Caco-2 (cell line): ENCODE results near the gene CATSPERZ. TPM values are rescaled to one million over a fixed set of nuclear protein-coding genes. Genes with fewer than 3 reads are reported as not detected.
A peak's percentile ranks its signal among the peaks of the same experiment; 100 is the strongest.

Experiments used
- BruUV-seq: library from RNA; stranded (reverse); fragments of 400-500 nt; replicated peaks from 2 replicates; lab custom pipeline; 2021; lab: Mats Ljungman, UMichigan
- CTCF ChIA-PET: fragments of 300-600 bp; sonication (Branson Sonifier 250); formaldehyde crosslinking; loops from one replicate; lab custom pipeline; 2022; ENCODE audit warnings: antibody characterized with exemption; lab: Charles Lee
- POLR2A ChIA-PET: fragments of 300-600 bp; sonication (Branson Sonifier 250); formaldehyde crosslinking; loops from one replicate; lab custom pipeline; 2022; ENCODE audit warnings: antibody characterized with exemption; lab: Charles Lee
- DNase-seq, 2 experiments: peaks; one replicate each; pipeline versions ENCODE4 v3.0.0 to v3.0.0-alpha.2; 2020 to 2022
- H3K27me3 ChIP-seq: replicated peaks from 2 replicates; pipeline ENCODE4 v1.6.0; 2011; ENCODE audit warnings: low read length; ENCODE audit not compliant: control insufficient read depth, insufficient read depth
- H3K36me3 ChIP-seq: 2 replicates; pipeline ENCODE4 v1.5.1; 2011; ENCODE audit warnings: low read length; ENCODE audit not compliant: control insufficient read depth, insufficient read depth
- H3K4me1 ChIP-seq: fragments of 250-450 bp; sonication (Bioruptor Pico); 2 replicates; pipeline ENCODE4 v1.5.1; 2020; ENCODE audit warnings: mild to moderate bottlenecking
- H3K4me3 ChIP-seq: 2 replicates; pipeline ENCODE4 v1.5.1; 2011; ENCODE audit warnings: low read depth, mild to moderate bottlenecking, control low read depth, low read length
- H3K9me3 ChIP-seq: fragments of 250-450 bp; sonication (Bioruptor Pico); 2 replicates; pipeline ENCODE4 v1.5.1; 2020; ENCODE audit warnings: mild to moderate bottlenecking, moderate library complexity
- H3K27ac Mint-ChIP-seq: one replicate; pipeline ENCODE4 v1.8.0; 2022; ENCODE audit warnings: mixed read lengths; ENCODE audit not compliant: unreplicated experiment
- H3K27me3 Mint-ChIP-seq: one replicate; pipeline ENCODE4 v1.8.0; 2022; ENCODE audit warnings: mixed read lengths; ENCODE audit not compliant: insufficient read depth, unreplicated experiment
- H3K36me3 Mint-ChIP-seq: one replicate; pipeline ENCODE4 v1.8.0; 2022; ENCODE audit warnings: mild to moderate bottlenecking, mixed read lengths; ENCODE audit not compliant: insufficient read depth, unreplicated experiment
- H3K4me1 Mint-ChIP-seq: one replicate; pipeline ENCODE4 v1.8.0; 2022; ENCODE audit warnings: low read depth, mixed read lengths; ENCODE audit not compliant: unreplicated experiment
- H3K4me3 Mint-ChIP-seq: one replicate; pipeline ENCODE4 v1.8.0; 2022; ENCODE audit warnings: mild to moderate bottlenecking, moderate library complexity, mixed read lengths; ENCODE audit not compliant: unreplicated experiment
- H3K9me3 Mint-ChIP-seq: one replicate; pipeline ENCODE4 v1.8.0; 2022; ENCODE audit warnings: mixed read lengths; ENCODE audit not compliant: unreplicated experiment
- intact Hi-C: fragments of 100-400 bp; cut with micrococcal nuclease; formaldehyde crosslinking; loops from one replicate; pipeline ENCODE4 v1.10.0; 2022; ENCODE audit not compliant: unreplicated experiment
- total RNA-seq: library from RNA; stranded (reverse); gene quantifications from 2 replicates; pipeline ENCODE4 v1.2.3, GENCODE V29; 2022
- TF ChIP-seq, protein P1 (sequence below), 2 experiments: fragments of 200-600 bp in 1 of 2; IDR thresholded peaks; 1 replicate in 1 of 2; 2 replicates in 1 of 2; pipeline versions ENCODE4 v1.5.1 to v1.8.0; 2011 to 2022; ENCODE audit warnings: antibody characterized with exemption in 1 of 2, control low read depth in 1 of 2, inconsistent platforms in 1 of 2, low read depth in 1 of 2, low read length in 1 of 2, mild to moderate bottlenecking in 1 of 2, moderate library complexity in 1 of 2; ENCODE audit not compliant: insufficient read depth in 1 of 2, severe bottlenecking in 1 of 2, unreplicated experiment in 1 of 2

The CATSPERZ gene
- total RNA-seq, 1 experiment from 2014 or later: 12.8 TPM

DNA sequence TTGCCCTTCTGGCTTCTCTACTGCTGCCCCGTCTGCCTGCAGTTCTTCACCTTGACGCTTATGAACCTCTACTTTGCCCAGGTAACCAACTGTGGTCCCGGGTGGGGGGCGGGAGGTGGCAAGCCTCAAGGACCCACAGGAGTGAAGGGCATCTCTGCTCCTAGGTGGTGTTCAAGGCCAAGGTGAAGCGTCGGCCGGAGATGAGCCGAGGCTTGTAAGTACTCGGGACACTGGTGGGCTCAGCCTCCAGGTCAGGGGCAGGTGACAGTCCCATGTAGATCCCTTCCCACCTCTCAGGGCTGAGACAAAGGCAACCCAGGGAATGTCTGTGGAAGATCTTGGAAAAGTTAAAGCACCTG is 13.4 kb upstream of the CATSPERZ start:
- intact Hi-C loops: no loop called here
- Mint-ChIP-seq H3K27ac (peak overlapping the region; percentile 54), H3K27me3 (peaks cover 5% of the 10 kb centered on the region), H3K4me1 (peaks cover 9% of the 10 kb centered on the region), H3K4me3 (peak overlapping the region; percentile 82), H3K9me3 (no peaks in the 10 kb centered on the region), H3K36me3 (peaks cover 17% of the 10 kb centered on the region)
- Histone ChIP-seq H3K9me3 (no peaks in the 10 kb centered on the region), H3K36me3 (no peaks in the 10 kb centered on the region; the same call in 1 of the 2 replicates), H3K27me3 (no peaks in the 10 kb centered on the region), H3K4me1 (peaks cover 11% of the 10 kb centered on the region), H3K4me3 (no peak overlapping the region)
- CTCF ChIA-PET: no interaction called here
- TF ChIP-seq, protein P1, sequence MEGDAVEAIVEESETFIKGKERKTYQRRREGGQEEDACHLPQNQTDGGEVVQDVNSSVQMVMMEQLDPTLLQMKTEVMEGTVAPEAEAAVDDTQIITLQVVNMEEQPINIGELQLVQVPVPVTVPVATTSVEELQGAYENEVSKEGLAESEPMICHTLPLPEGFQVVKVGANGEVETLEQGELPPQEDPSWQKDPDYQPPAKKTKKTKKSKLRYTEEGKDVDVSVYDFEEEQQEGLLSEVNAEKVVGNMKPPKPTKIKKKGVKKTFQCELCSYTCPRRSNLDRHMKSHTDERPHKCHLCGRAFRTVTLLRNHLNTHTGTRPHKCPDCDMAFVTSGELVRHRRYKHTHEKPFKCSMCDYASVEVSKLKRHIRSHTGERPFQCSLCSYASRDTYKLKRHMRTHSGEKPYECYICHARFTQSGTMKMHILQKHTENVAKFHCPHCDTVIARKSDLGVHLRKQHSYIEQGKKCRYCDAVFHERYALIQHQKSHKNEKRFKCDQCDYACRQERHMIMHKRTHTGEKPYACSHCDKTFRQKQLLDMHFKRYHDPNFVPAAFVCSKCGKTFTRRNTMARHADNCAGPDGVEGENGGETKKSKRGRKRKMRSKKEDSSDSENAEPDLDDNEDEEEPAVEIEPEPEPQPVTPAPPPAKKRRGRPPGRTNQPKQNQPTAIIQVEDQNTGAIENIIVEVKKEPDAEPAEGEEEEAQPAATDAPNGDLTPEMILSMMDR (IDR thresholded peaks at IDR 0.05; ENCODE audit: insufficient read depth in 1 of 2, low read depth in 1 of 2, low read length in 1 of 2, severe bottlenecking in 1 of 2, unreplicated experiment in 1 of 2): no peak
- no TSS peak for BruUV-seq
- POLR2A ChIA-PET: no interaction called here
- DNase-seq: peak in 1 of 2 experiments; percentile 26

DNA sequence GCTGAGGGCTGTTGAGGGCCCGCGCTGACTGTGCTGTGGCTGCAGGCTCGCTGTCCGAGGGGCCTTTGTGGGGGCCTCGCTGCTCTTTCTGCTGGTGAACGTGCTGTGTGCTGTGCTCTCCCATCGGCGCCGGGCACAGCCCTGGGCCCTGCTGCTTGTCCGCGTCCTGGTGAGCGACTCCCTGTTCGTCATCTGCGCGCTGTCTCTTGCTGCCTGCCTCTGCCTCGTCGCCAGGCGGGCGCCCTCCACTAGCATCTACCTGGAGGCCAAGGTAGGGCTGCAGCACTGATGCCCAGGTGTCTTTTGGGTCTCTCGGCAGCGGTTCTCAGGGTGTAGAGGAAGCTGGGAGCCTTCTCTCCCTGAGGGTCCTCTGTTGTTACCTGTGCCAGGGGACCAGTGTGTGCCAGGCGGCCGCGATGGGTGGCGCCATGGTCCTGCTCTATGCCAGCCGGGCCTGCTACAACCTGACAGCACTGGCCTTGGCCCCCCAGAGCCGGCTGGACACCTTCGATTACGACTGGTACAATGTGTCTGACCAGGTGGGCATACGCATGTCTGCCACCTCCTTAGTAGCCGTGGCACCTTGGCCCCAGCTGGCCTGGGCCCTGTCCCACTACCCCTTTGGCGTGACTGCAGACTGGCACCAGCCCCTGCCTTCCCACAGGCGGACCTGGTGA is 12.3 kb upstream of the CATSPERZ start:
- Mint-ChIP-seq H3K27me3 (peaks cover 9% of the 10 kb centered on the region), H3K27ac (no peak overlapping the region), H3K4me1 (peaks cover 9% of the 10 kb centered on the region), H3K4me3 (no peak overlapping the region), H3K9me3 (no peaks in the 10 kb centered on the region), H3K36me3 (peaks cover 17% of the 10 kb centered on the region)
- no TSS peak for BruUV-seq
- DNase-seq: no peak
- TF ChIP-seq, protein P1 (IDR thresholded peaks at IDR 0.05; ENCODE audit: insufficient read depth in 1 of 2, low read depth in 1 of 2, low read length in 1 of 2, severe bottlenecking in 1 of 2, unreplicated experiment in 1 of 2): no peak
- Histone ChIP-seq H3K4me1 (peaks cover 12% of the 10 kb centered on the region), H3K27me3 (no peaks in the 10 kb centered on the region; the same call in 1 of the 2 replicates), H3K9me3 (no peaks in the 10 kb centered on the region), H3K36me3 (no peaks in the 10 kb centered on the region), H3K4me3 (no peak overlapping the region)
- CTCF ChIA-PET: no interaction called here
- intact Hi-C loops: no loop called here
- POLR2A ChIA-PET: no interaction called here

DNA sequence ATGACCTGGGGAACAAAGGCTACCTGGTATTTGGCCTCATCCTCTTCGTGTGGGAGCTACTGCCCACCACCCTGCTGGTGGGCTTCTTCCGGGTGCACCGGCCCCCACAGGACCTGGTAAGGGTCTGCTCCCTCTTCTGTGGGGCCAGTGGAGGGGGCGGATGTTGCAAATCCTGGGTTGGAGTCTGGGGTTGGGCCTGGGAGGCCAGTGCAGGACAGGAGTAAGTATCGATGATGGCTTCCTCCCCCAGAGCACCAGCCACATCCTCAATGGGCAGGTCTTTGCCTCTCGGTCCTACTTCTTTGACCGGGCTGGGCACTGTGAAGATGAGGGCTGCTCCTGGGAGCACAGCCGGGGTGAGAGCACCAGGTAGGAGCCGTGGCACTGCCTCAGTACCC is 11.8 kb upstream of the CATSPERZ start:
- no peak for DNase-seq
- H3K27ac Mint-ChIP-seq: no peak overlapping the region
- BruUV-seq: no TSS peak

More for the DNA sequence above, 11.8 kb upstream of the CATSPERZ start:
- POLR2A ChIA-PET: no interaction called here
- H3K4me1 Mint-ChIP-seq: peaks cover 9% of the 10 kb centered on the region
- Histone ChIP-seq H3K4me1 (peaks cover 12% of the 10 kb centered on the region), H3K36me3 (no peaks in the 10 kb centered on the region), H3K27me3 (peaks cover 2% of the 10 kb centered on the region; the same call in 1 of the 2 replicates), H3K4me3 (no peak overlapping the region), H3K9me3 (no peaks in the 10 kb centered on the region)
- no peak overlapping the region for H3K4me3 Mint-ChIP-seq
- H3K36me3 Mint-ChIP-seq: peaks cover 17% of the 10 kb centered on the region
- intact Hi-C loops: no loop called here
- no peaks in the 10 kb centered on the region for H3K9me3 Mint-ChIP-seq
- CTCF ChIA-PET: no interaction called here
- H3K27me3 Mint-ChIP-seq: peaks cover 9% of the 10 kb centered on the region
- TF ChIP-seq, protein P1 (IDR thresholded peaks at IDR 0.05; ENCODE audit: insufficient read depth in 1 of 2, low read depth in 1 of 2, low read length in 1 of 2, severe bottlenecking in 1 of 2, unreplicated experiment in 1 of 2): no peak
